Measurements from ENCODE around the gene CBX8.
"Not testable (repeated sequence)": the region's sequence is repeated elsewhere in the genome, so short reads cannot be mapped to it uniquely, and the experiment has no call there.

DNA sequence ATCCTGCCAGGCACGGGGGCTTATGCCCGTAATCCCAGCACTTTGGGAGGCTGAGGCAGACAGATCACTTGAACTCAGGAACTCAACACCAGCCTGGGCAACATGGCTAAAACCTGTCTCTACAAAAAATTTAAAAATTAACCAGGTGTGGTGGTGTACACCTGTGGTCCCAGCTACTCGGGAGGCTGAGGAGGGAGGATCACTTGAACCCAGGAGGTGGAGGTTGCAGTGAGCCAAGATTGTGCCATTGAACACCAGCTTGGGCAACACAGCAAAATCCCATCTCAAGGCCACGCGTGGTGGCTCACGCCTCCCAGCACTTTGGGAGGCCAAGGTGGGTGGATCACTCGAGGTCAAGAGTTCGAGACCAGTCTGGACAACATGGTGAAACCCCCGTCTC lies 42.0 kb downstream of the CBX8 start:
- TF ChIP-seq POLR2A (IDR thresholded peaks at IDR 0.05; ENCODE audit: low read depth, low read length); POLR2AphosphoS5 (IDR thresholded peaks at IDR 0.05; ENCODE audit: insufficient read depth, low read depth, low read length); MYC (IDR thresholded peaks at IDR 0.05; ENCODE audit: low read depth, low read length); EZH2 (IDR thresholded peaks at IDR 0.05; ENCODE audit: borderline replicate concordance, low read depth, low read length, severe bottlenecking); JUN (IDR thresholded peaks at IDR 0.05; ENCODE audit: borderline replicate concordance, insufficient read depth, insufficient read length, low read depth); FOS (IDR thresholded peaks at IDR 0.05; ENCODE audit: borderline replicate concordance, insufficient read depth, low read length); GATA2 (IDR thresholded peaks at IDR 0.05; ENCODE audit: insufficient read depth, insufficient read length, low read depth, low read length): not testable (repeated sequence)
- TF ChIP-seq, protein P1, sequence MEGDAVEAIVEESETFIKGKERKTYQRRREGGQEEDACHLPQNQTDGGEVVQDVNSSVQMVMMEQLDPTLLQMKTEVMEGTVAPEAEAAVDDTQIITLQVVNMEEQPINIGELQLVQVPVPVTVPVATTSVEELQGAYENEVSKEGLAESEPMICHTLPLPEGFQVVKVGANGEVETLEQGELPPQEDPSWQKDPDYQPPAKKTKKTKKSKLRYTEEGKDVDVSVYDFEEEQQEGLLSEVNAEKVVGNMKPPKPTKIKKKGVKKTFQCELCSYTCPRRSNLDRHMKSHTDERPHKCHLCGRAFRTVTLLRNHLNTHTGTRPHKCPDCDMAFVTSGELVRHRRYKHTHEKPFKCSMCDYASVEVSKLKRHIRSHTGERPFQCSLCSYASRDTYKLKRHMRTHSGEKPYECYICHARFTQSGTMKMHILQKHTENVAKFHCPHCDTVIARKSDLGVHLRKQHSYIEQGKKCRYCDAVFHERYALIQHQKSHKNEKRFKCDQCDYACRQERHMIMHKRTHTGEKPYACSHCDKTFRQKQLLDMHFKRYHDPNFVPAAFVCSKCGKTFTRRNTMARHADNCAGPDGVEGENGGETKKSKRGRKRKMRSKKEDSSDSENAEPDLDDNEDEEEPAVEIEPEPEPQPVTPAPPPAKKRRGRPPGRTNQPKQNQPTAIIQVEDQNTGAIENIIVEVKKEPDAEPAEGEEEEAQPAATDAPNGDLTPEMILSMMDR (IDR thresholded peaks at IDR 0.05; ENCODE audit: extremely low read depth in 1 of 2, insufficient read depth in 1 of 2, low read depth in 1 of 2, low read length in 2 of 2), result not testable (repeated sequence)
- TF ChIP-seq, protein P2, sequence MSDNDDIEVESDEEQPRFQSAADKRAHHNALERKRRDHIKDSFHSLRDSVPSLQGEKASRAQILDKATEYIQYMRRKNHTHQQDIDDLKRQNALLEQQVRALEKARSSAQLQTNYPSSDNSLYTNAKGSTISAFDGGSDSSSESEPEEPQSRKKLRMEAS (IDR thresholded peaks at IDR 0.05; ENCODE audit: insufficient read depth, insufficient read length), result not testable (repeated sequence)
